ENCODE data around the gene PTH1R. TPM values are rescaled to one million over a fixed set of nuclear protein-coding genes. Genes with fewer than 3 reads are reported as not detected.

Gene PTH1R
- polyA plus RNA-seq, 1 of the 3 experiments (the other 2 are of a cell fraction) = 0.07 TPM

DNA sequence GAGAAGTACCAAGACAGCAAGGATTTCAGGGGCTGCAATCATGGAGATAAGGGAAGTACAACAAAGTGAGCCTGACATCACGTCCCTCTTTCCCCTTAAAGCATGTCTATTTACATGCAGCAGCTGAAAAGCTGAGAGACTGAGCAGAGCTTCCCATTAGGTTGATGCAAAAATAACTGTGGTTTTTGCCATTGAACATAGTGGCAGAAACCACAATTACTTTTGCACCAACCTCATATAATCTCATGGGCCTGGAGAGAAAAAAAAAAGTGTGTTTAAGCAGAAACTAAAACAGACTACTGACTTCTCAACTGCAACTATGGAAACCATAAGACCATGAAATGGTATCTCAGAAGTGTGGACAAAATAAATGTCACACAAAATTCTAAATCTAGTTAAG, 50.8 kb downstream of the PTH1R start (continued):
- TF ChIP-seq, protein P1, sequence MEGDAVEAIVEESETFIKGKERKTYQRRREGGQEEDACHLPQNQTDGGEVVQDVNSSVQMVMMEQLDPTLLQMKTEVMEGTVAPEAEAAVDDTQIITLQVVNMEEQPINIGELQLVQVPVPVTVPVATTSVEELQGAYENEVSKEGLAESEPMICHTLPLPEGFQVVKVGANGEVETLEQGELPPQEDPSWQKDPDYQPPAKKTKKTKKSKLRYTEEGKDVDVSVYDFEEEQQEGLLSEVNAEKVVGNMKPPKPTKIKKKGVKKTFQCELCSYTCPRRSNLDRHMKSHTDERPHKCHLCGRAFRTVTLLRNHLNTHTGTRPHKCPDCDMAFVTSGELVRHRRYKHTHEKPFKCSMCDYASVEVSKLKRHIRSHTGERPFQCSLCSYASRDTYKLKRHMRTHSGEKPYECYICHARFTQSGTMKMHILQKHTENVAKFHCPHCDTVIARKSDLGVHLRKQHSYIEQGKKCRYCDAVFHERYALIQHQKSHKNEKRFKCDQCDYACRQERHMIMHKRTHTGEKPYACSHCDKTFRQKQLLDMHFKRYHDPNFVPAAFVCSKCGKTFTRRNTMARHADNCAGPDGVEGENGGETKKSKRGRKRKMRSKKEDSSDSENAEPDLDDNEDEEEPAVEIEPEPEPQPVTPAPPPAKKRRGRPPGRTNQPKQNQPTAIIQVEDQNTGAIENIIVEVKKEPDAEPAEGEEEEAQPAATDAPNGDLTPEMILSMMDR (IDR thresholded peaks at IDR 0.05) = no peak

- TF ChIP-seq, protein P2, sequence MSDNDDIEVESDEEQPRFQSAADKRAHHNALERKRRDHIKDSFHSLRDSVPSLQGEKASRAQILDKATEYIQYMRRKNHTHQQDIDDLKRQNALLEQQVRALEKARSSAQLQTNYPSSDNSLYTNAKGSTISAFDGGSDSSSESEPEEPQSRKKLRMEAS (IDR thresholded peaks at IDR 0.05; ENCODE audit: low read depth) = no peak
- TF ChIP-seq NFIC (IDR thresholded peaks at IDR 0.05; ENCODE audit: borderline replicate concordance) (no peak), JUND (IDR thresholded peaks at IDR 0.05) (no peak), TAF1 (IDR thresholded peaks at IDR 0.05; ENCODE audit: borderline replicate concordance, low read depth, low read length) (no peak), EP300 (IDR thresholded peaks at IDR 0.05; ENCODE audit: borderline replicate concordance in 1 of 2, low read depth in 1 of 2, low read length in 1 of 2) (no peak), RCOR1 (IDR thresholded peaks at IDR 0.05; ENCODE audit: low read length) (no peak), FOXM1 (IDR thresholded peaks at IDR 0.05; ENCODE audit: low read depth) (no peak), CHD2 (IDR thresholded peaks at IDR 0.05; ENCODE audit: low read length, partially characterized antibody) (no peak), SMC3 (IDR thresholded peaks at IDR 0.05; ENCODE audit: low read depth, low read length) (no peak), GABPA (IDR thresholded peaks at IDR 0.05; ENCODE audit: low read depth) (no peak), TEAD4 (IDR thresholded peaks at IDR 0.05; ENCODE audit: borderline replicate concordance, insufficient read depth) (no peak), FOXJ3 (CRISPR knock-in tag; IDR thresholded peaks at IDR 0.05) (no peak), MEF2A (IDR thresholded peaks at IDR 0.05; ENCODE audit: borderline replicate concordance, low read depth) (no peak), REST (IDR thresholded peaks at IDR 0.05; ENCODE audit: low read depth, low read length) (no peak), MXI1 (IDR thresholded peaks at IDR 0.05; ENCODE audit: low read depth, low read length) (no peak), ELF1 (IDR thresholded peaks at IDR 0.05) (no peak)
- TF ChIP-seq, protein P3, sequence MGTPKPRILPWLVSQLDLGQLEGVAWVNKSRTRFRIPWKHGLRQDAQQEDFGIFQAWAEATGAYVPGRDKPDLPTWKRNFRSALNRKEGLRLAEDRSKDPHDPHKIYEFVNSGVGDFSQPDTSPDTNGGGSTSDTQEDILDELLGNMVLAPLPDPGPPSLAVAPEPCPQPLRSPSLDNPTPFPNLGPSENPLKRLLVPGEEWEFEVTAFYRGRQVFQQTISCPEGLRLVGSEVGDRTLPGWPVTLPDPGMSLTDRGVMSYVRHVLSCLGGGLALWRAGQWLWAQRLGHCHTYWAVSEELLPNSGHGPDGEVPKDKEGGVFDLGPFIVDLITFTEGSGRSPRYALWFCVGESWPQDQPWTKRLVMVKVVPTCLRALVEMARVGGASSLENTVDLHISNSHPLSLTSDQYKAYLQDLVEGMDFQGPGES (IDR thresholded peaks at IDR 0.05; ENCODE audit: low read depth, low read length) = no peak
- TF ChIP-seq, protein P4, sequence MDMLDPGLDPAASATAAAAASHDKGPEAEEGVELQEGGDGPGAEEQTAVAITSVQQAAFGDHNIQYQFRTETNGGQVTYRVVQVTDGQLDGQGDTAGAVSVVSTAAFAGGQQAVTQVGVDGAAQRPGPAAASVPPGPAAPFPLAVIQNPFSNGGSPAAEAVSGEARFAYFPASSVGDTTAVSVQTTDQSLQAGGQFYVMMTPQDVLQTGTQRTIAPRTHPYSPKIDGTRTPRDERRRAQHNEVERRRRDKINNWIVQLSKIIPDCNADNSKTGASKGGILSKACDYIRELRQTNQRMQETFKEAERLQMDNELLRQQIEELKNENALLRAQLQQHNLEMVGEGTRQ (IDR thresholded peaks at IDR 0.05; ENCODE audit: borderline replicate concordance, low read depth, low read length) = no peak
- TF ChIP-seq, protein P1 (IDR thresholded peaks at IDR 0.05) = no peak
- TF ChIP-seq, protein P5, sequence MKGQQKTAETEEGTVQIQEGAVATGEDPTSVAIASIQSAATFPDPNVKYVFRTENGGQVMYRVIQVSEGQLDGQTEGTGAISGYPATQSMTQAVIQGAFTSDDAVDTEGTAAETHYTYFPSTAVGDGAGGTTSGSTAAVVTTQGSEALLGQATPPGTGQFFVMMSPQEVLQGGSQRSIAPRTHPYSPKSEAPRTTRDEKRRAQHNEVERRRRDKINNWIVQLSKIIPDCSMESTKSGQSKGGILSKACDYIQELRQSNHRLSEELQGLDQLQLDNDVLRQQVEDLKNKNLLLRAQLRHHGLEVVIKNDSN (IDR thresholded peaks at IDR 0.05; ENCODE audit: borderline replicate concordance, low read depth) = no peak
- DNase-seq = no peak
- Histone ChIP-seq H3K79me2 (ENCODE audit: insufficient read depth) (peaks cover 69% of the 10 kb centered on the region), H3K9me2 (no peaks in the 10 kb centered on the region), H3K9me3 (no peaks in the 10 kb centered on the region), H3K27me3 (ENCODE audit: insufficient read depth) (no peaks in the 10 kb centered on the region), H2AFZ (ENCODE audit: low read depth) (no peak overlapping the region), H4K20me1 (ENCODE audit: insufficient read depth) (no peaks in the 10 kb centered on the region), H3K4me1 (ENCODE audit: control insufficient read depth in 1 of 2, insufficient read depth in 2 of 2, low read depth in 1 of 2, low read length in 1 of 2) (peaks cover 25 to 37% of the 10 kb centered on the region in 2 experiments), H3K4me3 (ENCODE audit: low read depth in 2 of 2, low read length in 1 of 2) (no peak overlapping the region), H3F3A (replicated peaks; ENCODE audit: insufficient read depth) (peaks cover 2% of the 10 kb centered on the region), H3K36me3 (replicated peaks in 1 of 2; ENCODE audit: control insufficient read depth in 1 of 2, insufficient read depth in 2 of 2, low read length in 1 of 2) (peaks cover 21 to 34% of the 10 kb centered on the region in 2 experiments), H3K27ac (ENCODE audit: low read depth in 2 of 2, low read length in 1 of 2) (no peak overlapping the region), H3K9ac (no peak overlapping the region), H3K4me2 (no peak overlapping the region)
- 91% methylated on average over 2 of the region's 2 CpGs for WGBS (ENCODE audit: low lambda C conversion rate)
- POLR2A ChIA-PET = interaction anchor here (1.4 kb wide), 1 partner anchor 47 kb away, joined by 4 read pairs; the partner anchor contains the start of gene CCDC12
- CTCF ChIA-PET = interaction anchor here (0.7 to 4.2 kb wide), 7 partner anchors 12 to 254 kb away, joined by 3 to 18 read pairs (median 4); partner anchors contain the start of gene NBEAL2
These were observed 51.8 kb downstream of the PTH1R start for GRCh38 chr3:46929324-46929723.

Data from SK-N-SH (cell line).